Central memory CD8-positive, alpha-beta T cell (primary cell): ENCODE measurements around the gene ERG.

Experiments
- ATAC-seq: fragments of 150-1000 bp; cut with Tn5 transposase; replicated peaks from 2 replicates; pipeline ENCODE4 v1.10.0; 2022; ENCODE audit warnings: mild to moderate bottlenecking, moderate FRiP score, moderate number of reproducible peaks; ENCODE audit not compliant: poor library complexity, severe bottlenecking; ENCODE audit errors: extremely low read depth
- DNase-seq, 2 donors: peaks; one replicate each; pipeline ENCODE4 v3.0.0; 2021; ENCODE audit warnings: low spot score in 2 of 2
- H3K27ac Mint-ChIP-seq: one replicate; pipeline ENCODE4 v1.8.0; 2022; ENCODE audit warnings: low read depth, mild to moderate bottlenecking, moderate library complexity, mixed read lengths
- H3K27me3 Mint-ChIP-seq: one replicate; pipeline ENCODE4 v1.8.0; 2022; ENCODE audit warnings: mixed read lengths
- H3K36me3 Mint-ChIP-seq: one replicate; pipeline ENCODE4 v1.8.0; 2022; ENCODE audit warnings: mild to moderate bottlenecking, moderate library complexity, mixed read lengths; ENCODE audit not compliant: insufficient read depth
- H3K4me1 Mint-ChIP-seq: one replicate; pipeline ENCODE4 v1.8.0; 2022; ENCODE audit warnings: mixed read lengths
- H3K4me3 Mint-ChIP-seq: one replicate; pipeline ENCODE4 v1.8.0; 2022; ENCODE audit warnings: mild to moderate bottlenecking, moderate library complexity, mixed read lengths
- H3K9me3 Mint-ChIP-seq: one replicate; pipeline ENCODE4 v1.8.0; 2022; ENCODE audit warnings: mixed read lengths

The ERG gene

GRCh38 chr21:38511662-38512243 is 13.5 kb upstream of the ERG start:
- DNase-seq (no peak), ATAC-seq (no peak)
- Mint-ChIP-seq H3K4me3 (no peak overlapping the region), H3K9me3 (no peaks in the 10 kb centered on the region), H3K27ac (no peak overlapping the region), H3K27me3 (peaks cover 31% of the 10 kb centered on the region), H3K4me1 (no peaks in the 10 kb centered on the region), H3K36me3 (no peaks in the 10 kb centered on the region)

- no peak overlapping the region for H3K27ac Mint-ChIP-seq
Observed at GRCh38 chr21:38511198-38511597, 12.9 kb upstream of the ERG start.

GRCh38 chr21:38507374-38507942 is 9.2 kb upstream of the ERG start:
- DNase-seq, result no peak
- no peak for ATAC-seq
- Mint-ChIP-seq H3K9me3 (no peaks in the 10 kb centered on the region), H3K27me3 (peaks cover 40% of the 10 kb centered on the region), H3K4me3 (no peak overlapping the region), H3K27ac (no peak overlapping the region), H3K36me3 (no peaks in the 10 kb centered on the region), H3K4me1 (no peaks in the 10 kb centered on the region)

More at GRCh38 chr21:38511198-38511597, 12.9 kb upstream of the ERG start:
- DNase-seq, result no peak
- ATAC-seq, result no peak
- Mint-ChIP-seq H3K4me1 (no peaks in the 10 kb centered on the region), H3K9me3 (no peaks in the 10 kb centered on the region), H3K27me3 (peaks cover 31% of the 10 kb centered on the region), H3K36me3 (no peaks in the 10 kb centered on the region), H3K4me3 (no peak overlapping the region)

- ATAC-seq (no peak), DNase-seq (no peak)
- no peak overlapping the region for H3K27ac Mint-ChIP-seq
- peaks cover 46% of the 10 kb centered on the region for H3K27me3 Mint-ChIP-seq
- H3K4me1 Mint-ChIP-seq, result no peaks in the 10 kb centered on the region
- H3K36me3 Mint-ChIP-seq, result no peaks in the 10 kb centered on the region
- H3K9me3 Mint-ChIP-seq, result no peaks in the 10 kb centered on the region
- no peak overlapping the region for H3K4me3 Mint-ChIP-seq
Observed at GRCh38 chr21:38506661-38507281, 8.5 kb upstream of the ERG start.

- ATAC-seq, result no peak
- Mint-ChIP-seq H3K4me1 (no peaks in the 10 kb centered on the region), H3K4me3 (no peak overlapping the region), H3K27me3 (peaks cover 45% of the 10 kb centered on the region), H3K27ac (no peak overlapping the region), H3K36me3 (no peaks in the 10 kb centered on the region), H3K9me3 (no peaks in the 10 kb centered on the region)
- DNase-seq, result no peak
Observed at GRCh38 chr21:38505654-38506523, 7.6 kb upstream of the ERG start.

- Mint-ChIP-seq H3K4me3 (no peak overlapping the region), H3K27me3 (peaks cover 39% of the 10 kb centered on the region), H3K4me1 (no peaks in the 10 kb centered on the region), H3K27ac (no peak overlapping the region), H3K36me3 (no peaks in the 10 kb centered on the region), H3K9me3 (no peaks in the 10 kb centered on the region)
- DNase-seq, result no peak
- no peak for ATAC-seq
Observed at GRCh38 chr21:38504066-38504465, 5.8 kb upstream of the ERG start.

GRCh38 chr21:38503583-38503982 is 5.3 kb upstream of the ERG start:
- Mint-ChIP-seq H3K27me3 (peaks cover 41% of the 10 kb centered on the region), H3K27ac (no peak overlapping the region), H3K4me1 (no peaks in the 10 kb centered on the region), H3K9me3 (no peaks in the 10 kb centered on the region), H3K36me3 (no peaks in the 10 kb centered on the region), H3K4me3 (no peak overlapping the region)
- ATAC-seq (no peak), DNase-seq (no peak)

- H3K27me3 Mint-ChIP-seq, result peaks cover 52% of the 10 kb centered on the region
- no peak for ATAC-seq
- no peaks in the 10 kb centered on the region for H3K4me1 Mint-ChIP-seq
- no peak for DNase-seq
- no peak overlapping the region for H3K4me3 Mint-ChIP-seq
- H3K9me3 Mint-ChIP-seq, result no peaks in the 10 kb centered on the region
- no peaks in the 10 kb centered on the region for H3K36me3 Mint-ChIP-seq
- no peak overlapping the region for H3K27ac Mint-ChIP-seq
Observed at GRCh38 chr21:38500073-38500472, 1.8 kb upstream of the ERG start.

GRCh38 chr21:38499296-38499695 is 1.0 kb upstream of the ERG start:
- no peak overlapping the region for H3K4me3 Mint-ChIP-seq
- H3K36me3 Mint-ChIP-seq, result no peaks in the 10 kb centered on the region
- H3K4me1 Mint-ChIP-seq, result no peaks in the 10 kb centered on the region
- no peak for DNase-seq
- H3K27me3 Mint-ChIP-seq, result peaks cover 56% of the 10 kb centered on the region
- H3K27ac Mint-ChIP-seq, result no peak overlapping the region
- ATAC-seq, result no peak
- no peaks in the 10 kb centered on the region for H3K9me3 Mint-ChIP-seq

GRCh38 chr21:38496224-38496623 is 2.1 kb downstream of the ERG start:
- peaks cover 55% of the 10 kb centered on the region for H3K27me3 Mint-ChIP-seq
- no peak overlapping the region for H3K27ac Mint-ChIP-seq
- H3K9me3 Mint-ChIP-seq, result no peaks in the 10 kb centered on the region
- H3K36me3 Mint-ChIP-seq, result no peaks in the 10 kb centered on the region
- H3K4me1 Mint-ChIP-seq, result no peaks in the 10 kb centered on the region
- no peak overlapping the region for H3K4me3 Mint-ChIP-seq
- ATAC-seq (no peak), DNase-seq (no peak)

- ATAC-seq, result no peak
- Mint-ChIP-seq H3K4me1 (no peaks in the 10 kb centered on the region), H3K27me3 (peaks cover 53% of the 10 kb centered on the region)
Observed at GRCh38 chr21:38495696-38496095, 2.6 kb downstream of the ERG start.

GRCh38 chr21:38495242-38495641 is 3.0 kb downstream of the ERG start:
- Mint-ChIP-seq H3K4me3 (no peak overlapping the region), H3K4me1 (no peaks in the 10 kb centered on the region), H3K27me3 (peaks cover 53% of the 10 kb centered on the region), H3K36me3 (no peaks in the 10 kb centered on the region), H3K27ac (no peak overlapping the region), H3K9me3 (no peaks in the 10 kb centered on the region)
- DNase-seq (no peak), ATAC-seq (no peak)

More at GRCh38 chr21:38495696-38496095, 2.6 kb downstream of the ERG start:
- no peaks in the 10 kb centered on the region for H3K36me3 Mint-ChIP-seq
- H3K9me3 Mint-ChIP-seq, result no peaks in the 10 kb centered on the region
- no peak overlapping the region for H3K4me3 Mint-ChIP-seq
- DNase-seq, result no peak
- no peak overlapping the region for H3K27ac Mint-ChIP-seq
